ENCODE results near the gene PRDX2. TPM values are rescaled to one million over a fixed set of nuclear protein-coding genes. Genes with fewer than 3 reads are reported as not detected.

PRDX2 gene
- total RNA-seq, 1 experiment from 2014 or later: 295 TPM

GRCh38 chr19:12779162-12779993 is 22.2 kb downstream of the PRDX2 start:
- BruUV-seq (replicated peaks): no TSS peak
- Mint-ChIP-seq H3K9me3 (ENCODE audit: unreplicated experiment) (no peaks in the 10 kb centered on the region), H3K27me3 (ENCODE audit: insufficient read depth, unreplicated experiment) (no peaks in the 10 kb centered on the region), H3K27ac (ENCODE audit: low read depth, unreplicated experiment) (peak overlapping the region; percentile 81), H3K36me3 (ENCODE audit: insufficient read depth, unreplicated experiment) (peaks cover 7% of the 10 kb centered on the region), H3K4me3 (ENCODE audit: unreplicated experiment) (peak overlapping the region; percentile 79), H3K4me1 (ENCODE audit: insufficient read depth, unreplicated experiment) (peaks cover 5% of the 10 kb centered on the region)
- ChIA-PET CTCF (interaction anchor here (1.6 to 8.4 kb wide), 4 partner anchors 9 to 68 kb away, joined by 8 to 278 read pairs (median 31); partner anchors contain the start of gene JUNB), POLR2A (interaction anchor here (1.3 to 10.1 kb wide), 6 partner anchors 8 to 83 kb away, joined by 3 to 410 read pairs (median 11); partner anchors contain the start of genes FBXW9 and JUNB)
- DNase-seq (ENCODE audit: unreplicated experiment): peak; percentile 51
- intact Hi-C loops (cut with micrococcal nuclease): loop anchor here (5.0 kb wide), 1 partner anchor 68 kb away; no protein-coding TSS in a partner anchor
- TF ChIP-seq CTCF (IDR thresholded peaks at IDR 0.05; ENCODE audit: unreplicated experiment): no peak

- Mint-ChIP-seq H3K4me1 (ENCODE audit: insufficient read depth, unreplicated experiment) (peaks cover 7% of the 10 kb centered on the region), H3K4me3 (ENCODE audit: unreplicated experiment) (peak overlapping the region; percentile 79), H3K27me3 (ENCODE audit: insufficient read depth, unreplicated experiment) (no peaks in the 10 kb centered on the region), H3K27ac (ENCODE audit: low read depth, unreplicated experiment) (peak overlapping the region; percentile 81), H3K9me3 (ENCODE audit: unreplicated experiment) (no peaks in the 10 kb centered on the region), H3K36me3 (ENCODE audit: insufficient read depth, unreplicated experiment) (peaks cover 7% of the 10 kb centered on the region)
- ChIA-PET CTCF (interaction anchor here (0.7 to 8.4 kb wide), 7 partner anchors 9 to 1406 kb away, joined by 3 to 278 read pairs (median 8); partner anchors contain the start of gene JUNB), POLR2A (interaction anchor here (0.8 to 10.1 kb wide), 7 partner anchors 9 to 168 kb away, joined by 3 to 410 read pairs (median 3); partner anchors contain the start of genes FBXW9, JUNB, ZNF490 and ZNF791)
- TSS peak; percentile 74 for BruUV-seq (replicated peaks)
- TF ChIP-seq CTCF (IDR thresholded peaks at IDR 0.05; ENCODE audit: unreplicated experiment): no peak
- no peak for DNase-seq (ENCODE audit: unreplicated experiment)
- intact Hi-C loops (cut with micrococcal nuclease): loop anchor here (1.0 to 5.0 kb wide), 2 partner anchors 11 to 68 kb away; no protein-coding TSS in a partner anchor
Observed at GRCh38 chr19:12778905-12779161, 22.8 kb downstream of the PRDX2 start.

DNA sequence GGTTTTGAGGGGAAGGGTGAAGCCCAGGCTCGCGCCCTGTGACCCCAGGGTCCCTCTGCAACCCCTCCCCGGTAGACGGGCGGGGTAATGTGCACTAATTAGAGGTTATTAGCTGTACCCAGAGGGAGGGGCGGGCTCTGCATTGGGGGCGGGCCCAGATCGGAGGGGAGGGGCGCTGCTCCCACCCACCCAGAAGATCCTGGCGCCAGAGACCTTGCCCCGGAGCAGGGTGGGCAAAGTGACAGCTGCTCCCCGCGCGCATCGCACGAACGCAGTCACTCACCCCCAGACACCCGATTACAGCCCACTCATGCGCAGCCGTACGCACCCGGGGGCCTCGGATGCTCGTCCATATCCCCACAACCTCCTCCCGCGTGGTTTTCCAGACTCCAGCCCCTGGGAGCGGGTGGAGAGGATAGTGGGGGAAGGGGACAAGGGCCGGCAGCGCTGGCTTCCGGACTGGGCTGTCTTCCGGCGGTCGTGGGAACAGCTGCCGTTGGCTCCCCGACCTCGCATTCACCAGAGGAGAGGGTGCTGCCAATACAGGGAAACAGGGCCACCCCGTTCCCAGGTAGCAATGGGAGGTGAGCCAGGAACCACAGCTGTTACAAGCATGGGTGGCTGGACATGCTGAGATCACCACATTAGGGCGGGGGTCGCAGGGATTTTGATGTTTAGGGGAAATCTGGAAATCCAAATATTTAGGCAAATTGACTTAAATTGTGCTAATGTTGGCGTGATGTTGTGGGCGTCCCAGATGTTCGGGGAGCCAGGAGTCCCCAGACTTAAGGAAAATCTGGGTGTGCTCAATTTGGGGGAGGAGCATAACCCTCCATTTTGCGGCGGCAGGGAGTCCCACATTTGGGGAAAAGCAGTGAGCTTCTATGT is 23.3 kb downstream of the PRDX2 start:
- ChIA-PET POLR2A (interaction anchor here (0.6 to 10.1 kb wide), 11 partner anchors 9 to 168 kb away, joined by 3 to 410 read pairs (median 3); partner anchors contain the start of genes FBXW9, JUNB, THSD8 and ZNF490), CTCF (interaction anchor here (0.7 to 8.4 kb wide), 10 partner anchors 10 to 1406 kb away, joined by 3 to 278 read pairs (median 4); partner anchors contain the start of gene JUNB)
- Mint-ChIP-seq H3K9me3 (ENCODE audit: unreplicated experiment) (no peaks in the 10 kb centered on the region), H3K27me3 (ENCODE audit: insufficient read depth, unreplicated experiment) (no peaks in the 10 kb centered on the region), H3K4me3 (ENCODE audit: unreplicated experiment) (peak overlapping the region; percentile 79), H3K27ac (ENCODE audit: low read depth, unreplicated experiment) (peak overlapping the region; percentile 81), H3K4me1 (ENCODE audit: insufficient read depth, unreplicated experiment) (peaks cover 13% of the 10 kb centered on the region), H3K36me3 (ENCODE audit: insufficient read depth, unreplicated experiment) (peaks cover 7% of the 10 kb centered on the region)
- no TSS peak for BruUV-seq (replicated peaks)
- TF ChIP-seq CTCF (IDR thresholded peaks at IDR 0.05; ENCODE audit: unreplicated experiment): no peak
- DNase-seq (ENCODE audit: unreplicated experiment): peak; percentile 80
- intact Hi-C loops (cut with micrococcal nuclease): loop anchor here (1.0 to 5.0 kb wide), 2 partner anchors 12 to 69 kb away; no protein-coding TSS in a partner anchor
